H1 (cell line): ENCODE results near the gene DYSF. TPM values are rescaled to one million over a fixed set of nuclear protein-coding genes. Genes with fewer than 3 reads are reported as not detected.

Source experiments
- CHD7 ChIP-seq: fragments of 300-600 bp; sonication (generic); IDR thresholded peaks from 2 replicates; pipeline ENCODE4 v1.7.1; 2012; ENCODE audit warnings: low read length, moderate library complexity, mild to moderate bottlenecking, inconsistent platforms; ENCODE audit not compliant: insufficient replicate concordance
- CREB1 ChIP-seq: IDR thresholded peaks from 2 replicates; pipeline ENCODE4 v1.6.1; 2012; ENCODE audit warnings: inconsistent platforms
- FOSL1 ChIP-seq: IDR thresholded peaks from 2 replicates; pipeline ENCODE4 v1.6.1; 2011; ENCODE audit warnings: mild to moderate bottlenecking, low read depth, low read length, moderate library complexity; ENCODE audit not compliant: insufficient read depth
- GABPA ChIP-seq: IDR thresholded peaks from 2 replicates; pipeline ENCODE4 v1.6.1; 2011; ENCODE audit warnings: mild to moderate bottlenecking, low read length, moderate library complexity, borderline replicate concordance; ENCODE audit not compliant: insufficient read depth
- HDAC6 ChIP-seq: IDR thresholded peaks from one replicate; pipeline ENCODE4 v1.7.1; 2012; ENCODE audit warnings: low read depth, mild to moderate bottlenecking, inconsistent platforms, low read length, moderate library complexity
- JUN ChIP-seq: IDR thresholded peaks from 2 replicates; pipeline ENCODE4 v1.6.1; 2011; ENCODE audit warnings: low read depth, mild to moderate bottlenecking, improper control_type of control experiment, low read length
- KDM1A ChIP-seq: fragments of 200-600, 300-600 bp; sonication (generic); IDR thresholded peaks from 2 replicates; pipeline ENCODE4 v1.7.1; 2016; ENCODE audit warnings: mild to moderate bottlenecking, low read length, borderline replicate concordance
- MAX ChIP-seq: IDR thresholded peaks from 2 replicates; pipeline ENCODE4 v1.6.1; 2012; ENCODE audit warnings: inconsistent platforms
- PHF8 ChIP-seq: fragments of 200-600 bp; sonication (generic); conservative IDR thresholded peaks from 2 replicates; pipeline ENCODE4 v1.7.1; 2012; ENCODE audit warnings: low read depth, mild to moderate bottlenecking, inconsistent platforms, low read length, moderate library complexity
- SIN3A ChIP-seq, 2 experiments: IDR thresholded peaks in 1 of 2; conservative IDR thresholded peaks in 1 of 2; 2 replicates each; pipeline ENCODE4 v1.6.1; 2011 to 2012; ENCODE audit warnings: low read length in 2 of 2, improper control_type of control experiment in 1 of 2, low read depth in 1 of 2, mild to moderate bottlenecking in 1 of 2
- ZNF274 ChIP-seq: IDR thresholded peaks from 2 replicates; pipeline ENCODE4 v1.7.0; 2012; ENCODE audit warnings: low read length, borderline replicate concordance; ENCODE audit errors: extremely low read depth
- polyA plus RNA-seq, 7 experiments: library from polyadenylated mRNA; depleted of rRNA in 3 of 7; stranded (reverse) in 5 of 7; unstranded in 2 of 7; fragments of >200 nt in 5 of 7; fragments of 200-250 nt in 2 of 7; gene quantifications; 1 replicate in 5 of 7; 2 replicates in 1 of 7; 4 replicates in 1 of 7; pipeline versions ENCODE4 v1.2.1 to v1.2.3, GENCODE V29; 2011 to 2013; ENCODE audit warnings: missing spikeins in 2 of 7, mixed read lengths in 2 of 7
- total RNA-seq: library from RNA; stranded (reverse); fragmentation: NEBNext Ultra II Directional; extraction: Animal tissue kit (Norgen Biotek cat#: 25700); gene quantifications from 2 replicates; pipeline ENCODE4 v1.2.1, GENCODE V29; 2021

Gene DYSF
- total and polyA plus RNA-seq, 2 of the 8 experiments (the other 6 are each of a cell fraction or from before 2014, with no cell fraction given) = 5.8 to 7.1 TPM

GRCh38 chr2:71700041-71700657 lies 246.8 kb downstream of the DYSF start (continued):
- no peak for TF ChIP-seq CHD7
- TF ChIP-seq SIN3A (conservative IDR thresholded peaks at IDR 0.05 in 1 of 2, IDR thresholded peaks at IDR 0.05 in 1 of 2; ENCODE audit: low read depth in 1 of 2, low read length in 2 of 2) = no peak
- no peak for TF ChIP-seq CREB1
- TF ChIP-seq PHF8 = no peak
- TF ChIP-seq MAX = no peak
- TF ChIP-seq KDM1A = no peak
- TF ChIP-seq HDAC6 = no peak
- no peak for TF ChIP-seq GABPA
- TF ChIP-seq FOSL1 = no peak
- TF ChIP-seq ZNF274 = no peak
- TF ChIP-seq JUN = no peak
